HCT116 (cell line): Measurements from ENCODE around the gene HLA-B. TPM values are rescaled to one million over a fixed set of nuclear protein-coding genes. Genes with fewer than 3 reads are reported as not detected.

ENCODE experiments used
- ATAC-seq: fragments of 200-7000 bp; cut with Tn5 transposase; 2 replicates; pipeline ENCODE4 v1.9.1; 2020; ENCODE audit warnings: mild to moderate bottlenecking, moderate library complexity
- BruUV-seq: library from RNA; stranded (reverse); fragments of 400-500 nt; replicated peaks from 2 replicates; lab custom pipeline; 2021; lab: Mats Ljungman, UMichigan
- CTCF ChIA-PET: fragments of 300-600 bp; sonication (Branson Sonifier 250); formaldehyde crosslinking; loops from one replicate; lab custom pipeline; 2021; ENCODE audit warnings: antibody characterized with exemption; lab: Charles Lee
- POLR2A ChIA-PET: fragments of 300-600, 350-600 bp; sonication (Branson Sonifier 250); formaldehyde crosslinking; loops from one replicate; lab custom pipeline; 2021; ENCODE audit warnings: antibody characterized with exemption; lab: Charles Lee
- RAD21 ChIA-PET, 2 experiments: fragments of 300-600 bp; sonication (Branson Sonifier 250); formaldehyde crosslinking; loops; one replicate each; lab custom pipeline; 2023; ENCODE audit warnings: low total read pairs in 2 of 2; ENCODE audit not compliant: uncharacterized antibody in 2 of 2, unreplicated experiment in 2 of 2, low non-redundant PET in 1 of 2; lab: Charles Lee
- DNase-seq: peaks from one replicate; pipeline ENCODE4 v3.0.0-alpha.2; 2010; ENCODE audit warnings: low read depth, low spot score
- H2AFZ ChIP-seq: fragments of 200-600 bp; shearing (Covaris generic), sonication (generic); 2 replicates; pipeline ENCODE4 v1.6.1; 2017; ENCODE audit warnings: low read depth, mixed run types, mixed read lengths, antibody characterized with exemption, low read length; ENCODE audit not compliant: poor library complexity, severe bottlenecking
- H3K27ac ChIP-seq: 2 replicates; pipeline ENCODE4 v1.5.1; 2012; ENCODE audit warnings: low read depth, low read length
- H3K27me3 ChIP-seq: fragments of 200-600 bp; sonication (generic); 2 replicates; pipeline ENCODE4 v1.6.1; 2016; ENCODE audit warnings: mixed run types, low read length, mixed read lengths; ENCODE audit not compliant: insufficient read depth
- H3K36me3 ChIP-seq, 2 experiments: fragments of 200-500 bp in 1 of 2; fragments of 200-600 bp in 1 of 2; sonication (Bioruptor generic) in 1 of 2; sonication (generic) in 1 of 2; 2 replicates each; pipeline versions ENCODE4 v1.5.1 to v1.6.1; 2014 to 2016; ENCODE audit warnings: low read length in 2 of 2, inconsistent platforms in 1 of 2, mixed read lengths in 1 of 2, mixed run types in 1 of 2; ENCODE audit not compliant: insufficient read depth in 2 of 2, control insufficient read depth in 1 of 2
- H3K4me1 ChIP-seq, 2 experiments: fragments of 200-600 bp in 1 of 2; sonication (generic) in 1 of 2; 2 replicates each; pipeline versions ENCODE4 v1.5.1 to v1.6.1; 2012 to 2017; ENCODE audit warnings: low read length in 2 of 2, inconsistent platforms in 1 of 2, mild to moderate bottlenecking in 1 of 2, mixed read lengths in 1 of 2, mixed run types in 1 of 2, moderate library complexity in 1 of 2; ENCODE audit not compliant: insufficient read depth in 2 of 2, control insufficient read depth in 1 of 2
- H3K4me2 ChIP-seq: fragments of 200-600 bp; sonication (generic); 2 replicates; pipeline ENCODE4 v1.6.1; 2017; ENCODE audit warnings: mixed run types, low read length, mixed read lengths
- H3K4me3 ChIP-seq, 2 experiments: fragments of 200-600 bp in 1 of 2; sonication (generic) in 1 of 2; replicated peaks in 1 of 2; 2 replicates each; pipeline ENCODE4 v1.5.1; 2011 to 2016; ENCODE audit warnings: low read length in 2 of 2, control low read depth in 1 of 2, low read depth in 1 of 2, mild to moderate bottlenecking in 1 of 2, mixed read lengths in 1 of 2, mixed run types in 1 of 2
- H3K79me2 ChIP-seq: fragments of 200-600 bp; sonication (generic); 2 replicates; pipeline ENCODE4 v1.6.1; 2017; ENCODE audit warnings: mild to moderate bottlenecking, mixed run types, low read length, moderate library complexity, mixed read lengths; ENCODE audit not compliant: insufficient read depth
- H3K9ac ChIP-seq: fragments of 200-600 bp; sonication (generic); 2 replicates; pipeline ENCODE4 v1.6.1; 2016; ENCODE audit warnings: low read length, mixed read lengths
- H3K9me2 ChIP-seq: fragments of 200-600 bp; sonication (generic), shearing (Covaris generic); 2 replicates; pipeline ENCODE4 v1.6.1; 2017; ENCODE audit warnings: mixed run types, mild to moderate bottlenecking, moderate library complexity; ENCODE audit not compliant: insufficient read depth
- H3K9me3 ChIP-seq, 2 experiments: fragments of 200-500 bp in 1 of 2; fragments of 200-600 bp in 1 of 2; sonication (Bioruptor generic) in 1 of 2; sonication (generic) in 1 of 2; 2 replicates each; pipeline ENCODE4 v1.6.1; 2014 to 2017; ENCODE audit warnings: low read length in 2 of 2, mixed read lengths in 2 of 2, inconsistent platforms in 1 of 2, low read depth in 1 of 2, mild to moderate bottlenecking in 1 of 2, mixed run types in 1 of 2, moderate library complexity in 1 of 2; ENCODE audit not compliant: control insufficient read depth in 1 of 2, insufficient read depth in 1 of 2
- H4K20me1 ChIP-seq: fragments of 200-600 bp; sonication (generic), shearing (Covaris generic); 2 replicates; pipeline ENCODE4 v1.6.1; 2017; ENCODE audit warnings: mixed run types, mild to moderate bottlenecking, moderate library complexity; ENCODE audit not compliant: insufficient read depth
- ATF3 ChIP-seq: IDR thresholded peaks from 2 replicates; pipeline ENCODE4 v1.6.1; 2012
- CBX3 ChIP-seq: IDR thresholded peaks from 2 replicates; pipeline ENCODE4 v1.6.1; 2012; ENCODE audit warnings: low read depth
- CTCF ChIP-seq, 3 experiments: fragments of 200-600 bp in 1 of 3; sonication (generic) in 1 of 3; IDR thresholded peaks in 2 of 3; conservative IDR thresholded peaks in 1 of 3; 2 replicates each; pipeline ENCODE4 v1.5.1; 2012 to 2017; ENCODE audit warnings: low read depth in 2 of 3, low read length in 2 of 3, antibody characterized with exemption in 1 of 3, borderline replicate concordance in 1 of 3, control low read depth in 1 of 3, mild to moderate bottlenecking in 1 of 3, mixed read lengths in 1 of 3, mixed run types in 1 of 3, moderate library complexity in 1 of 3; ENCODE audit not compliant: insufficient read depth in 1 of 3
- EGR1 ChIP-seq: IDR thresholded peaks from 2 replicates; pipeline ENCODE4 v1.6.1; 2012; ENCODE audit warnings: low read depth
- ELF1 ChIP-seq: IDR thresholded peaks from 2 replicates; pipeline ENCODE4 v1.6.1; 2012; ENCODE audit warnings: low read depth, borderline replicate concordance
- EZH2 ChIP-seq: fragments of 200-600 bp; sonication (generic); IDR thresholded peaks from 2 replicates; pipeline ENCODE4 v1.6.1; 2017; ENCODE audit warnings: antibody characterized with exemption, mixed run types
- FOSL1 ChIP-seq: IDR thresholded peaks from 2 replicates; pipeline ENCODE4 v1.6.1; 2012; ENCODE audit warnings: low read depth
- POLR2A ChIP-seq: IDR thresholded peaks from 2 replicates; pipeline ENCODE4 v1.7.0; 2011; ENCODE audit warnings: borderline replicate concordance; ENCODE audit not compliant: insufficient read depth, insufficient read length; ENCODE audit errors: extremely low read depth
- POLR2AphosphoS5 ChIP-seq: IDR thresholded peaks from 2 replicates; pipeline ENCODE4 v1.6.1; 2011; ENCODE audit warnings: mild to moderate bottlenecking, low read depth, low read length, moderate library complexity
- RAD21 ChIP-seq: IDR thresholded peaks from 2 replicates; pipeline ENCODE4 v1.6.1; 2012; ENCODE audit warnings: low read depth, mild to moderate bottlenecking
- REST ChIP-seq: IDR thresholded peaks from 2 replicates; pipeline ENCODE4 v1.6.1; 2012; ENCODE audit warnings: low read depth
- SIN3A ChIP-seq: IDR thresholded peaks from 2 replicates; pipeline ENCODE4 v1.6.1; 2012; ENCODE audit warnings: low read depth
- SP1 ChIP-seq: IDR thresholded peaks from 2 replicates; pipeline ENCODE4 v1.6.1; 2012; ENCODE audit warnings: low read depth
- SRF ChIP-seq: IDR thresholded peaks from 2 replicates; pipeline ENCODE4 v1.6.1; 2012; ENCODE audit warnings: low read depth
- YY1 ChIP-seq: IDR thresholded peaks from 2 replicates; pipeline ENCODE4 v1.6.1; 2011; ENCODE audit warnings: low read length, low read depth, moderate library complexity, mild to moderate bottlenecking; ENCODE audit not compliant: insufficient replicate concordance; ENCODE audit errors: extremely low read depth
- ZBTB33 ChIP-seq: IDR thresholded peaks from 2 replicates; pipeline ENCODE4 v1.6.1; 2011; ENCODE audit warnings: mild to moderate bottlenecking, low read length, moderate library complexity; ENCODE audit not compliant: insufficient replicate concordance; ENCODE audit errors: extremely low read depth
- ZNF274 ChIP-seq: fragments of 200-500 bp; sonication (Bioruptor generic); IDR thresholded peaks from 2 replicates; pipeline ENCODE4 v1.6.1; 2014; ENCODE audit warnings: mild to moderate bottlenecking, low read depth, low read length, inconsistent platforms
- intact Hi-C: fragments of 100-400 bp; cut with micrococcal nuclease; formaldehyde crosslinking; loops from 2 replicates; pipeline ENCODE4 v1.10.0; 2022
- total RNA-seq: library from RNA; stranded (reverse); gene quantifications from one replicate; pipeline ENCODE4 v1.2.1, GENCODE V29; 2021; ENCODE audit not compliant: unreplicated experiment

Gene HLA-B
- total RNA-seq, 1 experiment from 2014 or later, result 381 TPM

DNA sequence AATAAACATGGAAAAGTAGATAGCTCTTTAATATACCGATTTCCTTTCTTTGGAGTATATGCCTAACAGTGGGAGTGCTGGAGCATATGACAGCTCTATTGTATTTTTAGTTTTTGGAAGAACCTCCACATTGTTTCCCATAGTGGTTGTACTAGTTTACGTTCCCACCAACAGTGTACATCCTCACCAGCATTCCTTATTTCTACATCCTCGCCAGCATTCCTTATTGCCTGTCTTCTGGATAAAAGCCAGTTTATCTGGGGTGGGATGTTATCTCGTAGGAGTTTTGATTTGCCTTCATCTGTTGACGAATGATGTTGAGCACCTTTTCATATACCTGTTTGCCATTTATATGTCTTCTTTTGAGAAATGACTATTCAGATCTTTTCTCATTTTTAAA is 49.0 kb upstream of the HLA-B start:
- TF ChIP-seq CBX3 (no peak), SP1 (no peak), FOSL1 (no peak), EZH2 (no peak), SIN3A (no peak), ZNF274 (no peak), ZBTB33 (no peak), ATF3 (no peak), CTCF (IDR thresholded peaks at IDR 0.05 in 2 of 3, conservative IDR thresholded peaks at IDR 0.05 in 1 of 3; ENCODE audit: borderline replicate concordance in 1 of 3, insufficient read depth in 1 of 3, low read depth in 2 of 3, low read length in 2 of 3) (no peak), REST (no peak), RAD21 (no peak), ELF1 (no peak), YY1 (no peak), EGR1 (no peak), POLR2A (no peak), SRF (no peak), POLR2AphosphoS5 (no peak)
- TF ChIP-seq, all 23 proteins: peak for 0
- BruUV-seq, result TSS peak; percentile 3
- ATAC-seq (no peak), DNase-seq (no peak)
- H3K4me1 ChIP-seq, result peaks cover 19 to 41% of the 10 kb centered on the region in 2 experiments
- intact Hi-C loops, result no loop called here
- ChIA-PET CTCF (no interaction called here), RAD21 (no interaction called here), POLR2A (no interaction called here)
- H3K27me3 ChIP-seq, result no peaks in the 10 kb centered on the region
- H3K4me2 ChIP-seq, result no peak overlapping the region
- H4K20me1 ChIP-seq, result no peaks in the 10 kb centered on the region
- no peaks in the 10 kb centered on the region for H3K9me2 ChIP-seq
- no peak overlapping the region for H3K9ac ChIP-seq
- peaks cover 85% of the 10 kb centered on the region for H3K79me2 ChIP-seq
- H2AFZ ChIP-seq, result no peak overlapping the region
- H3K36me3 ChIP-seq, result peaks cover 0 to 3% of the 10 kb centered on the region in 2 experiments; a peak in 3 of 4 replicates
- H3K9me3 ChIP-seq, result no peaks in the 10 kb centered on the region
- H3K27ac ChIP-seq, result no peak overlapping the region
- no peak overlapping the region for H3K4me3 ChIP-seq
